ENCODE data around the gene CBFA2T3.

CBFA2T3 gene

GRCh38 chr16:88868974-88869672, 107.9 kb downstream of the CBFA2T3 start:
- Histone ChIP-seq H3K27me3 (ENCODE audit: insufficient read depth, low read length, poor library complexity, severe bottlenecking) (no peaks in the 10 kb centered on the region), H3K4me3 (ENCODE audit: low read length, poor library complexity, severe bottlenecking) (no peak overlapping the region)

GRCh38 chr16:88867581-88868246, 109.3 kb downstream of the CBFA2T3 start:
- Histone ChIP-seq H3K9ac (ENCODE audit: low read depth, low read length, poor library complexity, severe bottlenecking) (no peak overlapping the region), H3K79me2 (ENCODE audit: insufficient read depth, low read length) (no peaks in the 10 kb centered on the region), H3K4me1 (ENCODE audit: insufficient read depth, low read length, poor library complexity, severe bottlenecking) (no peaks in the 10 kb centered on the region), H3K9me3 (ENCODE audit: insufficient read depth, low read depth, low read length) (no peaks in the 10 kb centered on the region), H3K9me2 (replicated peaks; ENCODE audit: low read depth, low read length) (no peaks in the 10 kb centered on the region), H3F3A (ENCODE audit: low read depth) (no peaks in the 10 kb centered on the region), H4K20me1 (ENCODE audit: insufficient read depth, low read length, poor library complexity, severe bottlenecking) (no peaks in the 10 kb centered on the region), H3K27me3 (ENCODE audit: insufficient read depth, low read length, poor library complexity, severe bottlenecking) (no peaks in the 10 kb centered on the region), H3K4me2 (ENCODE audit: low read depth, low read length, poor library complexity, severe bottlenecking) (no peak overlapping the region), H3K4me3 (ENCODE audit: low read length, poor library complexity, severe bottlenecking) (no peak overlapping the region), H2AFZ (ENCODE audit: low read length) (no peak overlapping the region), H3K36me3 (ENCODE audit: insufficient read depth, low read length) (no peaks in the 10 kb centered on the region)
- TF ChIP-seq CTCF (conservative IDR thresholded peaks at IDR 0.05; ENCODE audit: low read length) (no peak), EZH2phosphoT487 (IDR thresholded peaks at IDR 0.05; ENCODE audit: borderline replicate concordance) (no peak)

More at GRCh38 chr16:88868974-88869672, 107.9 kb downstream of the CBFA2T3 start:
- no peaks in the 10 kb centered on the region for H3K79me2 ChIP-seq (ENCODE audit: insufficient read depth, low read length)
- TF ChIP-seq CTCF (conservative IDR thresholded peaks at IDR 0.05; ENCODE audit: low read length), result no peak
- no peak for TF ChIP-seq EZH2phosphoT487 (IDR thresholded peaks at IDR 0.05; ENCODE audit: borderline replicate concordance)
- no peak overlapping the region for H2AFZ ChIP-seq (ENCODE audit: low read length)
- H3K9me2 ChIP-seq (replicated peaks; ENCODE audit: low read depth, low read length), result no peaks in the 10 kb centered on the region
- H3K36me3 ChIP-seq (ENCODE audit: insufficient read depth, low read length), result no peaks in the 10 kb centered on the region
- H3K9me3 ChIP-seq (ENCODE audit: insufficient read depth, low read depth, low read length), result no peaks in the 10 kb centered on the region
- H3K9ac ChIP-seq (ENCODE audit: low read depth, low read length, poor library complexity, severe bottlenecking), result no peak overlapping the region
- H4K20me1 ChIP-seq (ENCODE audit: insufficient read depth, low read length, poor library complexity, severe bottlenecking), result no peaks in the 10 kb centered on the region
- no peaks in the 10 kb centered on the region for H3F3A ChIP-seq (ENCODE audit: low read depth)
- H3K4me2 ChIP-seq (ENCODE audit: low read depth, low read length, poor library complexity, severe bottlenecking), result no peak overlapping the region
- no peaks in the 10 kb centered on the region for H3K4me1 ChIP-seq (ENCODE audit: insufficient read depth, low read length, poor library complexity, severe bottlenecking)

- Histone ChIP-seq H3K36me3 (ENCODE audit: insufficient read depth, low read length) (no peaks in the 10 kb centered on the region), H3K4me3 (ENCODE audit: low read length, poor library complexity, severe bottlenecking) (no peak within 1 kb of the TSS), H3K9me2 (replicated peaks; ENCODE audit: low read depth, low read length) (no peaks in the 10 kb centered on the region), H3F3A (ENCODE audit: low read depth) (no peaks in the 10 kb centered on the region), H3K79me2 (ENCODE audit: insufficient read depth, low read length) (no peaks in the 10 kb centered on the region), H3K9ac (ENCODE audit: low read depth, low read length, poor library complexity, severe bottlenecking) (no peak within 1 kb of the TSS), H3K4me2 (ENCODE audit: low read depth, low read length, poor library complexity, severe bottlenecking) (no peak within 1 kb of the TSS), H3K9me3 (ENCODE audit: insufficient read depth, low read depth, low read length) (no peaks in the 10 kb centered on the region), H3K4me1 (ENCODE audit: insufficient read depth, low read length, poor library complexity, severe bottlenecking) (no peaks in the 10 kb centered on the region), H3K27me3 (ENCODE audit: insufficient read depth, low read length, poor library complexity, severe bottlenecking) (no peaks in the 10 kb centered on the region), H2AFZ (ENCODE audit: low read length) (no peak within 1 kb of the TSS), H4K20me1 (ENCODE audit: insufficient read depth, low read length, poor library complexity, severe bottlenecking) (no peaks in the 10 kb centered on the region)
- TF ChIP-seq CTCF (conservative IDR thresholded peaks at IDR 0.05; ENCODE audit: low read length), result no peak
- TF ChIP-seq EZH2phosphoT487 (IDR thresholded peaks at IDR 0.05; ENCODE audit: borderline replicate concordance), result no peak
These were observed 110.7 kb downstream of the CBFA2T3 start, which contains the start of gene PABPN1L for GRCh38 chr16:88866151-88866920. PABPN1L (minus strand) TSS chr16:88866660; CDS start chr16:88866606, 54 bp downstream.

Measured in Loucy (cell line).